CD4-positive, alpha-beta T cell treated with Interleukin-2 at 100 ng/mL for 4 hours (primary cell): ENCODE results near the gene GUCA1C.
A peak's percentile ranks its signal among the peaks of the same experiment; 100 is the strongest.

Experiments used
- DNase-seq: peaks from one replicate; pipeline ENCODE4 v3.0.0-alpha.2; 2020; ENCODE audit warnings: low spot score

GUCA1C gene

DNA sequence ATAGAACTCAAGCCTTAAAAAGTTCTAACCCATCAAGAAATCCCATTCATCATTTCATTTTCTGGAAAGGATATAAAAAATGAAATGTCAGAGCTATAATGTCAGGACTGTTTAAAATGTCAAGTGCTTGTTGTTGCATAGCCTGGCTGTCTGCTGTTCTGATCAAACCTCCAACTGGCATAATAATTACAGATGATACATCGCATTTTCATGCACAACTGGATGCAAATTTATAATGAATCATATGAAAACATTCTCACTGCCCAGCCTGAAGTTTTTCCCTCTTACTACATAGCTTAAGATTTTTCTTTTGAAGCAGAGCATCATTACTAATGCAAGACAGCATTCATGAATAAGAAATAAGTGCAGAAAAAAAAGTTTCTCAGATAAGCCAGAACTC is 46.5 kb downstream of the GUCA1C start:
- no peak for DNase-seq

DNA sequence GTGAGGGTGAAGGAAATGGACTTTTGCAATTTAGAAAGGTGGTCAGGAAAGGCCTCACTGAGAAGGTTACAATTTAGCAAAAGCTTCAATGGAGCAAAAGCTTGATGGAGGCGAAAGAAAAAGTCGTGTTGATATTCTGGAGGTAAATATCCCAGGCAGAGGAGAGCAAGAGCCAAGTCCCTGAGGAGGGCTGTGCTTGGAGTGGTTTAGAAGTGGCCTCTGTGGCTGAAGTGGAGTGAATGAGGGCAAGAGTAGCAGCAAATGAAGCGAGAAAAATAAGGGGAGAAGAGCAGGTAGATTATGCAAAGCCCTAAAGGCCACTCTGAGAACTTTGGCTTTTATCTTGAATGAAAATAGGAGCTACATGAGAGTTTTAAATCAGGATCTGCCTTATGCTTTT is 54.1 kb downstream of the GUCA1C start:
- no peak for DNase-seq

- DNase-seq = no peak
Measured at GRCh38 chr3:108897883-108898282, 55.8 kb downstream of the GUCA1C start.

GRCh38 chr3:108894981-108895380 is 58.7 kb downstream of the GUCA1C start:
- no peak for DNase-seq

DNA sequence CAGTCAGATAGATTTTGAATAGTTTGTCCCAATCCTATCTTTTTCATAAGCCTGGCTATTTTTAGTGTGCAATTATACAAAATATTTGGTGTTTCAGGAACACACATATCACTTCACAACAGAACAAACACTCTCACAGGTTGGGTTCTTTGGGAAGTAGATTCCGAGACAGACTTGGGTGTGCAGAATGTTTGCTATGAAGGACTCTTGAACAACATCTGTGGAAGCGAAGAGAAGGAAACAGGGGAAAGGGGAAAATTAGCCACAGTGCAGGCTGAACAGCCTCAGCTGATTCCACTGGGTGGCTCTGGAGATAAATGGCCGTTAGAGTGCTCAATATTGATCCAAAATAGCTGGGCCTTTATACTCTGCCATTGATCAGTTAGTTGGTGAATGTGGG is 61.8 kb downstream of the GUCA1C start:
- DNase-seq = no peak

- DNase-seq = no peak
Measured at GRCh38 chr3:108887777-108888176, 65.9 kb downstream of the GUCA1C start.

GRCh38 chr3:108887121-108887520 is 66.6 kb downstream of the GUCA1C start:
- no peak for DNase-seq

DNA sequence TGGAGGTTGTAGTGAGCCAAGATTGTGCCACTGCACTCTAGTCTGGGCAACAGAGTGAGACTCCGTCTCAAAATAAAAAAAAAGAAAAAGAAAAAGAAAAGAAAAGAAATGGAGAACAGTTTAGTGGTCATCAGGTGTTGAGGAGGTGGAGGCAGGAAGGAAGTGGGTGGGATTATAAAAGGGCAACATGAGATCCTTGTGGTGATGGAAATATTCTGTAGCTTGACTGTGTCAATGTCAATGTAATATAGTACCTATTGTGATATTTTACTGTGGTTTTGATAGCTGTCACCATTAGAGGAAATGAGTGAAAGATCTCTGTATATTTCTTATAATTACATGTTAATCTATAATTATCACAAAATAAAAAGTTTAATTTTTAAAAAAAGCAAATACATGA is 70.3 kb downstream of the GUCA1C start:
- DNase-seq = no peak

DNA sequence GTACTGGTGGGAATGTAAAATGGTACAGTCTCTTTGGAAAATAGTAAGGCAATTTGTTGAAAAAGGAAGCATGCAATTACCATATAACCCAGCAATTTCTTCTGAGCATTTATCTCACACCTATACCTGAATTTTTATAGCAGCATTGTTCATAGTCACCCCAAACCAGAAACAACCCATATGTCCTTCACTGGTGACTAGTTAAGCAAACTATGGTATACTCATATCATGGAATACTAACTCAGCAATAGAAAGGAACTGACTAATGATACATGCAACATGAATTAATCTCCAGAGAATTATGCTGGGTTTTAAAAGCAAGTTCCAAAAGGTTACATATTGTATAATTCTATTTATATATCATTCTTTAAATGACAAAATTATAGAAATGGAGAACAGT is 70.9 kb downstream of the GUCA1C start:
- no peak for DNase-seq

DNA sequence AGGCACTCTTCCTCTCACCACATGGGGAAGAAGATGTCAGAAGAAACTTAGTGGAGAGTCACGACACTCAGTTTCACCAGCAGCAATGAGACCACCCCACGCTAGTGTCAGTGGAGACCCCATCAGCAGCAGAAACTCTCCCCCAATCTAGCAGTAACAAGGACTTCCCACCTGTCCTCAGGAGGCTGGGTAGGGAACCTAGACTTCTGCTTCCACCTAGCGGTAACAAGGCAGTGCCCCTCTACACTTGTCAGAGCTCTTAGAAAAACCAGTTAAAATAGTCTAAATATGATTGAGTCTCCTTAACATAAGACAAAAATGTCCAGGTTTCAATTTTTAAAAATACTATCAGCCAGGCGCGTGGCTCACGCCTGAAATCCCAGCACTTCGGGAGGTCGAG is 73.8 kb downstream of the GUCA1C start:
- no peak for DNase-seq

DNA sequence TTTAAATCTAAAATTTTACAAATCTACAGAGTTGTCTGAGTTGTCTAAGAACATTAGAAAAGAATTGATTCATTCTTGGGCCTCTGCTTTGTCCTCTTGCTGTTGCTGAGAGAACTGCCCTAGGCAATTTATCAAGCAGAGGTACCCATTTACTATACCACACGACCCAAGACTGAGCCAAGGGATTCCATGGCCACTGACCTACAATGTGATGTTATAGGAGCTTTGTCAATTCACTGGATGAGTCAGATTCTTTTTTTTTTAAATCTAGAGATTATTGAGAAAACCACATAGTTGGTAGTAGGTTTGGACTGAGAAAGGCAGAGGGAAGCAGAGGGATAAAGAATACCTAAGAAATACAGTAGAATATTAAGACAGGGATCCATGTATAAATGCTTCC is 75.8 kb downstream of the GUCA1C start:
- DNase-seq = no peak

GRCh38 chr3:108863799-108864135 is 89.9 kb downstream of the GUCA1C start:
- no peak for DNase-seq

DNA sequence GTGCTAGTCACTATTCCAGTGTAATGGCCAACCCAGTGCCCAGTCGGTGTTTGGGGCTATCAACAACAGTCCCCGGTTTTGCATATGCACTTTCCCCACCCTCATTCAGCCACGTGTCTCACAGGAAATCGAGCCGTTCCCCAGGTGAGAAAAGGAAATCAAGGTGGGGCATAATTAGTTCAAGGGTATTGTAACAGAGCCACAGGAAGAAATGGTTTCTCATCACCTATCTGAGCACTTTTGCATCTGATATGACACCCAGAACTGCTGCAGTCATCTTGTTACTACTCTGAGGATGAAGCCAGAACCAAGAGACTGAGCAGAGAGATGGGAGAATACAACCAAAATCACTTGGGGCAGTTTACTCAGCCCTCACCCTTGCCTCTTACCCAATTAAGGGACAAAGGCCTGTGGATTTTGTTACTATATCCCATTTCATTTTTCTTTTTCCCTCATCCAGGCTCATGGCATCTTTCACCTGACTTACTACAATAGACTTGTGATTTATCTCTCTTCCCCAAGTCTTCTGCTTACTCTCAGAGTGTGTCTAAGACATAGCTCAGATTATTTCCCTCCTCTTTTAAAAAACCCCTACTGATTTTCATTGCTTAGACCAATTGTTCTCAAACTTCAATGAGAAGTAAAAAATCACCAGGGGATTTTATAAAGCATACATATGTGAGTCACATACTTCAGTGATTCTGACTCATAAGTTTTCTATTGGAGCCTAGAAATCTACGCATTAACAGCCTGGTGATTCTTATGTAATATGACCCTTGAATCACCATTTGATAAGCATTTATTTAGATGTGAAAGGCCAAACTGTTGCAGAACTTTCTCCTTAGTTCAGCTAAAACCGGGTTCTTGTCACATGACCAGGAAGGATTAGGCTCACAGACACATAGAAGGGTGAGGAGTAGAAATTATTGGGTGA is 90.5 kb downstream of the GUCA1C start:
- peak; percentile 56 for DNase-seq

GRCh38 chr3:108861401-108861800 is 92.3 kb downstream of the GUCA1C start:
- no peak for DNase-seq
